OCI-LY3 (cell line): ENCODE data around the gene DNAJB8.

Experiments used
- H2AFZ ChIP-seq: fragments of 200-600, 300-600 bp; shearing (Covaris generic); 2 replicates; pipeline ENCODE4 v1.6.0; 2014; ENCODE audit warnings: antibody characterized with exemption, low read depth, low read length
- H3K27ac ChIP-seq: fragments of 200-600, 300-600 bp; sonication (generic); 2 replicates; pipeline ENCODE4 v1.5.1; 2014; ENCODE audit warnings: mild to moderate bottlenecking, low read length, moderate library complexity, mixed read lengths
- H3K27me3 ChIP-seq: fragments of 200-600, 300-600 bp; sonication (generic); 2 replicates; pipeline ENCODE4 v1.6.1; 2014; ENCODE audit warnings: low read depth, low read length, mixed read lengths
- H3K36me3 ChIP-seq: fragments of 200-600, 300-600 bp; sonication (generic); replicated peaks from 2 replicates; pipeline ENCODE3; 2014; ENCODE audit warnings: low read depth, low read length, mixed read lengths
- H3K4me1 ChIP-seq: fragments of 300-600, 200-600 bp; sonication (generic); 2 replicates; pipeline ENCODE4 v1.6.1; 2014; ENCODE audit warnings: low read length, mixed read lengths
- H3K4me2 ChIP-seq: fragments of 200-600, 300-600 bp; sonication (generic); 2 replicates; pipeline ENCODE4 v1.6.1; 2014; ENCODE audit warnings: low read length, mixed read lengths
- H3K4me3 ChIP-seq: fragments of 300-600, 200-600 bp; sonication (generic); 2 replicates; pipeline ENCODE4 v1.5.1; 2014; ENCODE audit warnings: antibody characterized with exemption, mild to moderate bottlenecking, low read length, moderate library complexity
- H3K79me2 ChIP-seq: fragments of 300-600, 200-600 bp; shearing (Covaris generic); 2 replicates; pipeline ENCODE4 v1.6.1; 2014; ENCODE audit warnings: mild to moderate bottlenecking, low read length, mixed read lengths
- H3K9ac ChIP-seq: fragments of 300-600, 200-600 bp; shearing (Covaris generic); 2 replicates; pipeline ENCODE4 v1.6.0; 2014; ENCODE audit warnings: mild to moderate bottlenecking, low read length, moderate library complexity
- H3K9me3 ChIP-seq: fragments of 200-600, 300-600 bp; shearing (Covaris generic); 2 replicates; pipeline ENCODE4 v1.6.1; 2014; ENCODE audit warnings: low read length, mixed read lengths; ENCODE audit not compliant: insufficient read depth
- H4K20me1 ChIP-seq: fragments of 200-600, 300-600 bp; sonication (generic); 2 replicates; pipeline ENCODE4 v1.6.1; 2016; ENCODE audit warnings: low read length, mixed read lengths; ENCODE audit not compliant: insufficient read depth
- CTCF ChIP-seq: fragments of 200-600, 300-600 bp; sonication (generic); IDR thresholded peaks from 2 replicates; pipeline ENCODE4 v1.5.1; 2014; ENCODE audit warnings: antibody characterized with exemption, low read length, low read depth
- EZH2phosphoT487 ChIP-seq: fragments of 200-600 bp; shearing (Covaris generic); IDR thresholded peaks from 2 replicates; pipeline ENCODE4 v1.6.1; 2018; ENCODE audit warnings: antibody characterized with exemption, mixed run types, low read depth

The DNAJB8 gene

GRCh38 chr3:128490915-128491690 is 24.4 kb upstream of the DNAJB8 start:
- Histone ChIP-seq H3K9ac (no peak overlapping the region), H2AFZ (no peak overlapping the region), H3K36me3 (no peaks in the 10 kb centered on the region), H3K4me1 (peaks cover 4% of the 10 kb centered on the region; the same call in 1 of the 2 replicates), H3K4me2 (no peak overlapping the region), H3K27me3 (no peaks in the 10 kb centered on the region), H3K79me2 (no peaks in the 10 kb centered on the region), H3K4me3 (no peak overlapping the region), H3K9me3 (no peaks in the 10 kb centered on the region), H4K20me1 (no peaks in the 10 kb centered on the region), H3K27ac (no peak overlapping the region)
- no peak for TF ChIP-seq EZH2phosphoT487
- no peak for TF ChIP-seq CTCF

GRCh38 chr3:128490650-128490914 is 23.9 kb upstream of the DNAJB8 start:
- Histone ChIP-seq H3K79me2 (no peaks in the 10 kb centered on the region), H3K4me2 (no peak overlapping the region), H3K27me3 (no peaks in the 10 kb centered on the region), H3K9ac (no peak overlapping the region), H3K4me3 (no peak overlapping the region), H3K4me1 (peaks cover 4% of the 10 kb centered on the region; the same call in 1 of the 2 replicates), H3K36me3 (no peaks in the 10 kb centered on the region), H4K20me1 (no peaks in the 10 kb centered on the region), H3K9me3 (no peaks in the 10 kb centered on the region), H3K27ac (no peak overlapping the region), H2AFZ (no peak overlapping the region)
- TF ChIP-seq EZH2phosphoT487 (no peak), CTCF (no peak)

- TF ChIP-seq CTCF (no peak), EZH2phosphoT487 (no peak)
- no peak overlapping the region for H3K4me2 ChIP-seq
- H2AFZ ChIP-seq = no peak overlapping the region
- H3K9ac ChIP-seq = no peak overlapping the region
- H3K4me1 ChIP-seq = peaks cover 4% of the 10 kb centered on the region; the same call in 1 of the 2 replicates
- H3K27me3 ChIP-seq = no peaks in the 10 kb centered on the region
- H3K4me3 ChIP-seq = no peak overlapping the region
- H3K79me2 ChIP-seq = no peaks in the 10 kb centered on the region
- no peak overlapping the region for H3K27ac ChIP-seq
- H3K9me3 ChIP-seq = no peaks in the 10 kb centered on the region
- no peaks in the 10 kb centered on the region for H4K20me1 ChIP-seq
- no peaks in the 10 kb centered on the region for H3K36me3 ChIP-seq
Observed at GRCh38 chr3:128489927-128490649, 23.4 kb upstream of the DNAJB8 start.

- peaks cover 4% of the 10 kb centered on the region; the same call in 1 of the 2 replicates for H3K27me3 ChIP-seq
- no peak overlapping the region for H3K4me3 ChIP-seq
- H3K9ac ChIP-seq = no peak overlapping the region
- no peak overlapping the region for H2AFZ ChIP-seq
- no peaks in the 10 kb centered on the region for H3K9me3 ChIP-seq
- TF ChIP-seq CTCF = no peak
- TF ChIP-seq EZH2phosphoT487 = no peak
- H3K27ac ChIP-seq = no peak overlapping the region
- no peaks in the 10 kb centered on the region for H3K79me2 ChIP-seq
- no peak overlapping the region for H3K4me2 ChIP-seq
- H4K20me1 ChIP-seq = no peaks in the 10 kb centered on the region
- H3K4me1 ChIP-seq = peaks cover 4% of the 10 kb centered on the region; the same call in 1 of the 2 replicates
- no peaks in the 10 kb centered on the region for H3K36me3 ChIP-seq
Observed at GRCh38 chr3:128489674-128489926, 22.9 kb upstream of the DNAJB8 start.
